Activated B cell treated with CpG ODN at 0.5 μM for 24 hours (primary cell): ENCODE measurements around the gene POP4. TPM values are rescaled to one million over a fixed set of nuclear protein-coding genes. Genes with fewer than 3 reads are reported as not detected.

ENCODE experiments used
- ATAC-seq: fragments of 200-7000 bp; cut with Tn5 transposase; one replicate; pipeline ENCODE4 v1.10.0; 2021; ENCODE audit warnings: low read depth, mild to moderate bottlenecking, moderate library complexity
- CTCF ChIA-PET: fragments of 350-600 bp; sonication (Branson Sonifier 250); formaldehyde crosslinking; loops from one replicate; lab custom pipeline; 2021; ENCODE audit warnings: antibody characterized with exemption; lab: Charles Lee
- POLR2A ChIA-PET: fragments of 350-600 bp; sonication (Branson Sonifier 250); formaldehyde crosslinking; loops from one replicate; lab custom pipeline; 2021; ENCODE audit warnings: antibody characterized with exemption; lab: Charles Lee
- DNase-seq: peaks from one replicate; pipeline ENCODE4 v3.0.0; 2022
- H3K27ac Mint-ChIP-seq: one replicate; pipeline ENCODE4 v1.8.0; 2020; ENCODE audit warnings: mixed read lengths
- H3K27me3 Mint-ChIP-seq: one replicate; pipeline ENCODE4 v1.8.0; 2021; ENCODE audit warnings: mixed read lengths
- H3K36me3 Mint-ChIP-seq: one replicate; pipeline ENCODE4 v1.8.0; 2021; ENCODE audit warnings: low read depth, mixed read lengths
- H3K4me1 Mint-ChIP-seq: one replicate; pipeline ENCODE4 v1.8.0; 2021; ENCODE audit warnings: mixed read lengths
- H3K4me3 Mint-ChIP-seq: one replicate; pipeline ENCODE4 v1.8.0; 2020; ENCODE audit warnings: mild to moderate bottlenecking, mixed read lengths
- H3K9me3 Mint-ChIP-seq: one replicate; pipeline ENCODE4 v1.8.0; 2020; ENCODE audit warnings: mixed read lengths
- intact Hi-C: fragments of 100-400 bp; cut with micrococcal nuclease; formaldehyde crosslinking; loops from one replicate; pipeline ENCODE4 v1.15.1; 2024
- total RNA-seq: library from RNA; stranded (reverse); gene quantifications from 2 replicates; pipeline ENCODE4 v1.2.3, GENCODE V29; 2022
- TF ChIP-seq, protein P1 (sequence below): fragments of 200-600 bp; IDR thresholded peaks from one replicate; pipeline ENCODE4 v1.8.0; 2022; ENCODE audit warnings: antibody characterized with exemption, mild to moderate bottlenecking

The POP4 gene
- total RNA-seq, 1 donor from 2014 or later, result 74.5 TPM

DNA sequence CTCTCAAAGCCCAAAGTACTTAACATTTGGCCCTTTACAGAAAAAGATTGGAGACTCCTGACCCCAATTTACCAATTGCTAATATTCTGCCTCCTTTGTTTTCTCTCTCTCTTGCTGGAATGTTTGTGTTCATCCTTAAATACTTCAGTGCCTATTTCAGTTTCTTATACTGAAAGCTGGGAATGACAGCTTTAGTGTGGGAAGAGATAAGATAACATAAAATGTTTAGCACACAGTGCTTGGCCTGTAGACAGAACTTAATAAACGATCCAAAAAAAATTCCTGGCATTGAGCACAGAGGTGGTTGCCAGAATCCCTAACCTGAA is 56.2 kb downstream of the POP4 start:
- TF ChIP-seq, protein P1, sequence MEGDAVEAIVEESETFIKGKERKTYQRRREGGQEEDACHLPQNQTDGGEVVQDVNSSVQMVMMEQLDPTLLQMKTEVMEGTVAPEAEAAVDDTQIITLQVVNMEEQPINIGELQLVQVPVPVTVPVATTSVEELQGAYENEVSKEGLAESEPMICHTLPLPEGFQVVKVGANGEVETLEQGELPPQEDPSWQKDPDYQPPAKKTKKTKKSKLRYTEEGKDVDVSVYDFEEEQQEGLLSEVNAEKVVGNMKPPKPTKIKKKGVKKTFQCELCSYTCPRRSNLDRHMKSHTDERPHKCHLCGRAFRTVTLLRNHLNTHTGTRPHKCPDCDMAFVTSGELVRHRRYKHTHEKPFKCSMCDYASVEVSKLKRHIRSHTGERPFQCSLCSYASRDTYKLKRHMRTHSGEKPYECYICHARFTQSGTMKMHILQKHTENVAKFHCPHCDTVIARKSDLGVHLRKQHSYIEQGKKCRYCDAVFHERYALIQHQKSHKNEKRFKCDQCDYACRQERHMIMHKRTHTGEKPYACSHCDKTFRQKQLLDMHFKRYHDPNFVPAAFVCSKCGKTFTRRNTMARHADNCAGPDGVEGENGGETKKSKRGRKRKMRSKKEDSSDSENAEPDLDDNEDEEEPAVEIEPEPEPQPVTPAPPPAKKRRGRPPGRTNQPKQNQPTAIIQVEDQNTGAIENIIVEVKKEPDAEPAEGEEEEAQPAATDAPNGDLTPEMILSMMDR, result no peak
- CTCF ChIA-PET, result interaction anchor here (1.3 to 1.9 kb wide), 4 partner anchors 9 to 54 kb away, joined by 3 to 8 read pairs (median 4); no protein-coding TSS in a partner anchor
- DNase-seq (no peak), ATAC-seq (no peak)
- Mint-ChIP-seq H3K4me3 (no peak overlapping the region), H3K27ac (no peak overlapping the region), H3K9me3 (no peaks in the 10 kb centered on the region), H3K4me1 (peaks cover 22% of the 10 kb centered on the region), H3K36me3 (no peaks in the 10 kb centered on the region), H3K27me3 (peaks cover 1% of the 10 kb centered on the region)
- POLR2A ChIA-PET, result interaction anchor here (1.2 kb wide), 1 partner anchor 16 kb away, joined by 3 read pairs; no protein-coding TSS in a partner anchor
- intact Hi-C loops, result no loop called here

DNA sequence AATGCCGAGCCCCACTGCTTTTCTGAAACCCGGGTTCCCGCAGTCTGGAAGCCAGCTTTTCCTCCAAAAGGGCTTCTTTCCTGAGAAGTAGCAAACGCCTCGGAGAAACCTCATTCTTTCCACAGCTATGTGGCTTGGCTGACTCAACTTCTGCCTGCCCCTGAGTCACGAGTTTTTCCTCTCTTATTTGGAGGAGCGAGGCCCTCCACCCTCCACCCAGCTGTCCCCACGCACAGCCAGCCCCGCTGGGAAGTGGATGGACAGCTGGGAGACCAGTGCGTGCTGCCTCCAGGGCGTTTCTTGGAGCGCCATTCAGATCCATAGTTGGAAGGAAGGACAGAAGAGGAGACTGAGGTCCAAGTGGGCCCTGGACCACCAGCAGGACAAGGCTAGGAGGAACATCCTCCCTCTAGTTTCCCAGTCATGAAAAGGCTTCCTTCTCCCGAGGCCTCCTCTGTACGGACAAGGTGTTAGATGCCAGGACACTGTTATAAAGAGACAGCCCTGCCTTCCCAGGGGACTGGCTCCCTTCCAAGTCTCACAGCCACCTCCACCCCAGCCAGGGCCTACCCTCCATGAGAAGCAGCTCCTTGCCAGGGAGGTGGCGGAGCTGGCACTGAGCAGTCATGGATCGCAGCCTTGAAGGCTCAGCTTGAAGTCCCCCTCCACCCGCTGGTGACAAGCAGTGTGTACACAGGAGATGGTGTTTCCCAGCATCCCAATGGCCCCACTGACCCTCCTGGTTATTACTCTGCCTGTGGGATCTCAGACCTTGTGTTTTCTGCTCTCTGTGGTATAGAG is 56.7 kb downstream of the POP4 start:
- no peak overlapping the region for H3K4me3 Mint-ChIP-seq
- H3K4me1 Mint-ChIP-seq, result peaks cover 28% of the 10 kb centered on the region
- CTCF ChIA-PET, result interaction anchor here (1.3 to 1.6 kb wide), 3 partner anchors 9 to 32 kb away, joined by 3 to 5 read pairs (median 3); no protein-coding TSS in a partner anchor
- ATAC-seq (no peak), DNase-seq (no peak)
- no peaks in the 10 kb centered on the region for H3K36me3 Mint-ChIP-seq
- POLR2A ChIA-PET, result interaction anchor here (1.2 kb wide), 1 partner anchor 16 kb away, joined by 3 read pairs; no protein-coding TSS in a partner anchor
- no peaks in the 10 kb centered on the region for H3K9me3 Mint-ChIP-seq
- TF ChIP-seq, protein P1, result no peak
- no peak overlapping the region for H3K27ac Mint-ChIP-seq
- intact Hi-C loops, result no loop called here
- peaks cover 1% of the 10 kb centered on the region for H3K27me3 Mint-ChIP-seq

DNA sequence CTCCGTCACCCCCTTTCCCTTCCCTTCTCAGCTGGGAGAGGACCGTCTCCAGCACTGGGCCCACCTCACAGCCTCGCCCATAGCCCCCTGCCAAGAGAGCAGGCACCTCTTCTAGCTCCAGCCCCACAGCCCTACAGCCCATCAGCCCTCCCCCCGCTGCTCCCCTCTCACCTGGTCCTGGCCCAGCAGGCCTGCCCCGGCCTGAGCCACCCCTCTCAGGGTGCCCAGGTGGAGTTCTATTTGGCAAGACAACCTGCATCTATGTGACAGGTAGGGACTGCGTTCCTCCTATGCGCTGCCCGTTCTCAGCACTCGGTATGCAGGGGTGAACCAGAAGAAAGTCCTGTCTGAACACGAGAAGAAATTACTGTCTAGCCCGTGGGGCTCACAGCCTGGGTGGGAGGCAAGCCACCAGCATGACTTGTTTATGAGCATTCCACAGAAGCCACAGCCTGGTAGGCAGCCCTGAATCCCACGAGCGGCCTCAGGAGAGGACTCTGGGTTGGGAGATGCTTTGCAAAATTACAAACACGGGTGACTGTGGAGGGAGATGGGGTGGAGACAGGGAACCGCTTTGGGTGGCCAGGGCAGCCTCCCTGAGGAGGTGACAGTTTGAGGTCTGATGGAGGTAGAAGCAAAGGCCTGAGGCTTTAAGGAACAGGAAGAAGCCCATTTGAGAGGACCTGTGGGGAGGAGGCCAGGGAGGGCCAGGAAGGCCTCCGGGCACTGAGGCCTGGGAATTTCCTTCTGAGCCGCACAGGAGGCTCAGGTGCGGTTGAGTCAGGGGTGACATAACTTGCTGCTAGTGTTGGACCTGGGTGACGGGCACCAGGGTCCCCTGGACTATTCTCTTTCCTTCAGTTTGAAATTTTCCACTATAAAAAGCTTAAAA is 58.0 kb downstream of the POP4 start:
- peak overlapping the region; percentile 79 for H3K4me3 Mint-ChIP-seq
- H3K9me3 Mint-ChIP-seq, result no peaks in the 10 kb centered on the region
- ATAC-seq (no peak), DNase-seq (no peak)
- TF ChIP-seq, protein P1, result no peak
- ChIA-PET POLR2A (interaction anchor here (0.7 to 2.0 kb wide), 4 partner anchors 18 to 55 kb away, joined by 3 to 23 read pairs (median 4); partner anchors contain the start of gene C19orf12), CTCF (interaction anchor here (1.1 to 3.1 kb wide), 6 partner anchors 27 to 66 kb away, joined by 3 to 27 read pairs (median 10); partner anchors contain the start of genes C19orf12 and POP4)
- H3K27ac Mint-ChIP-seq, result peak overlapping the region; percentile 66
- no peaks in the 10 kb centered on the region for H3K36me3 Mint-ChIP-seq
- intact Hi-C loops, result loop anchor here (2.0 kb wide), 1 partner anchor 17 kb away; no protein-coding TSS in a partner anchor
- peaks cover 1% of the 10 kb centered on the region for H3K27me3 Mint-ChIP-seq
- peaks cover 32% of the 10 kb centered on the region for H3K4me1 Mint-ChIP-seq

DNA sequence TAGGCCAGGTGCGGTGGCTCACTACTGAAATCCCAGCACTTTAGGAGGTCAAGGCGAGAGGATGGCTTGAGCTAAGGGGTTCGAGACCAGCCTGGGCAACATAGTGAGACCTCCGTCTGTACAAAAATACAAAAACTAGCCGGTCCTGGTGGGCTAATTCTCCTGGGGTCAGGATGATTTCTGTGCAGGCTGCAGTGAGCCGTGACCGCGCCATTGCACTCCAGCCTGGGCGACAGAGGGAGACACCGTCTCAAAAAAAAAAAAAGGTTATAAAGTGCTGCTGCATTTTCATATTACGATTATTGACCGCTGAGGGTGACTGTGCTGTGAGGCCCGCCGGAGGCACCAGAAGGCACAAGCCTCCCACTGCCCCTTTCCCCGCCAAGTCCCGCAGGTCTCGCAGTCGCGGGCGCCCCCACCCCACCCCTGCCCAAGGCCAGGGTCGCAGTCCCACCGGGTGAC is 58.7 kb downstream of the POP4 start:
- intact Hi-C loops, result loop anchor here (1.0 to 2.0 kb wide), 7 partner anchors 9 to 181 kb away; partner anchors contain the start of gene POP4
- DNase-seq, result no peak
- H3K4me1 Mint-ChIP-seq, result peaks cover 34% of the 10 kb centered on the region
- TF ChIP-seq, protein P1, result no peak
- ChIA-PET CTCF (interaction anchor here (0.9 to 3.1 kb wide), 9 partner anchors 13 to 66 kb away, joined by 3 to 27 read pairs (median 4); partner anchors contain the start of genes C19orf12 and POP4), POLR2A (interaction anchor here (0.7 to 4.7 kb wide), 8 partner anchors 18 to 277 kb away, joined by 3 to 62 read pairs (median 4); partner anchors contain the start of genes C19orf12, POP4 and URI1)
- H3K27me3 Mint-ChIP-seq, result peaks cover 1% of the 10 kb centered on the region
- peak overlapping the region; percentile 79 for H3K4me3 Mint-ChIP-seq
- no peaks in the 10 kb centered on the region for H3K36me3 Mint-ChIP-seq
- no peak for ATAC-seq
- H3K27ac Mint-ChIP-seq, result peak overlapping the region; percentile 66
- no peaks in the 10 kb centered on the region for H3K9me3 Mint-ChIP-seq
